ENCODE results near the gene CAMK2D. TPM values are rescaled to one million over a fixed set of nuclear protein-coding genes. Genes with fewer than 3 reads are reported as not detected.

CAMK2D gene
- total RNA-seq, 1 experiment from 2014 or later, result 9.0 TPM

- Histone ChIP-seq H3K79me2 (ENCODE audit: insufficient read depth, low read length) (no peaks in the 10 kb centered on the region), H4K5ac (ENCODE audit: insufficient read length, low read depth, low read length) (no peak overlapping the region), H2BK120ac (ENCODE audit: low read depth, low read length, poor library complexity, severe bottlenecking) (no peak overlapping the region), H3K79me1 (ENCODE audit: insufficient read depth, low read depth, low read length, poor library complexity, severe bottlenecking) (no peaks in the 10 kb centered on the region), H3K27ac (ENCODE audit: insufficient read length, low read depth, low read length) (peak overlapping the region; percentile 90), H2BK12ac (ENCODE audit: insufficient read length, low read depth, low read length) (no peak overlapping the region), H2BK20ac (ENCODE audit: low read depth, low read length, poor library complexity, severe bottlenecking) (no peak overlapping the region), H4K20me1 (ENCODE audit: control insufficient read depth, insufficient read depth, insufficient read length) (no peaks in the 10 kb centered on the region), H3T11ph (ENCODE audit: low read length) (no peak overlapping the region), H3K4me1 (ENCODE audit: insufficient read depth, low read length) (peaks cover 8% of the 10 kb centered on the region; the same call in 1 of the 2 replicates), H4K91ac (ENCODE audit: insufficient read length, low read depth, low read length) (no peak overlapping the region), H3K23ac (ENCODE audit: insufficient read length, low read depth, low read length) (no peak overlapping the region), H3K56ac (ENCODE audit: insufficient read length, low read depth, low read length) (no peak overlapping the region), H3K4me2 (ENCODE audit: insufficient read depth, insufficient read length, low read length) (no peak overlapping the region), H3K27me3 (ENCODE audit: insufficient read depth, low read length) (no peaks in the 10 kb centered on the region), H4K8ac (replicated peaks; ENCODE audit: insufficient read length, low read depth, low read length) (no peak overlapping the region), H2AFZ (ENCODE audit: low read length) (no peak overlapping the region), H2AK5ac (ENCODE audit: insufficient read length, low read length) (no peak overlapping the region), H3K9ac (ENCODE audit: extremely low read depth, insufficient read length, low read length) (no peak overlapping the region), H3K23me2 (ENCODE audit: insufficient read length, low read depth, low read length, poor library complexity, severe bottlenecking) (no peaks in the 10 kb centered on the region), H3K9me3 (ENCODE audit: control insufficient read depth, low read depth, low read length) (no peaks in the 10 kb centered on the region), H3K18ac (ENCODE audit: insufficient read length, low read depth, low read length) (no peak overlapping the region), H3K14ac (ENCODE audit: insufficient read depth, low read length) (no peak overlapping the region), H3K4ac (ENCODE audit: low read depth, low read length) (no peak overlapping the region), H2BK15ac (ENCODE audit: low read depth, low read length) (no peak overlapping the region), H2BK5ac (ENCODE audit: insufficient read length, low read length) (no peak overlapping the region)
- Mint-ChIP-seq H3K9me3 (no peaks in the 10 kb centered on the region), H3K27ac (peak overlapping the region; percentile 91 to 98 (median 92); a peak in 6 of 7 replicates), H3K4me3 (no peak overlapping the region), H3K4me1 (peaks cover 24 to 31% of the 10 kb centered on the region in 2 experiments), H3K36me3 (ENCODE audit: insufficient read depth in 1 of 3, low read depth in 3 of 3) (no peaks in the 10 kb centered on the region; a peak in 1 of 7 replicates), H3K27me3 (ENCODE audit: low read depth) (no peaks in the 10 kb centered on the region)
- WGBS (ENCODE audit: extremely low coverage, insufficient read length, low lambda C conversion rate), result no CpG with 5 or more reads among the region's 5 CpGs
- peak; percentile 41 for DNase-seq
- TF ChIP-seq CTCF (conservative IDR thresholded peaks at IDR 0.05), result no peak
These were observed 115.6 kb downstream of the CAMK2D start for GRCh38 chr4:113645771-113646441.
